Measurements from ENCODE around the gene SCRN2.

The SCRN2 gene

GRCh38 chr17:47802341-47803022 lies 38.6 kb downstream of the SCRN2 start:
- no peak for DNase-seq

GRCh38 chr17:47801906-47802305 lies 39.2 kb downstream of the SCRN2 start:
- DNase-seq = no peak

DNA sequence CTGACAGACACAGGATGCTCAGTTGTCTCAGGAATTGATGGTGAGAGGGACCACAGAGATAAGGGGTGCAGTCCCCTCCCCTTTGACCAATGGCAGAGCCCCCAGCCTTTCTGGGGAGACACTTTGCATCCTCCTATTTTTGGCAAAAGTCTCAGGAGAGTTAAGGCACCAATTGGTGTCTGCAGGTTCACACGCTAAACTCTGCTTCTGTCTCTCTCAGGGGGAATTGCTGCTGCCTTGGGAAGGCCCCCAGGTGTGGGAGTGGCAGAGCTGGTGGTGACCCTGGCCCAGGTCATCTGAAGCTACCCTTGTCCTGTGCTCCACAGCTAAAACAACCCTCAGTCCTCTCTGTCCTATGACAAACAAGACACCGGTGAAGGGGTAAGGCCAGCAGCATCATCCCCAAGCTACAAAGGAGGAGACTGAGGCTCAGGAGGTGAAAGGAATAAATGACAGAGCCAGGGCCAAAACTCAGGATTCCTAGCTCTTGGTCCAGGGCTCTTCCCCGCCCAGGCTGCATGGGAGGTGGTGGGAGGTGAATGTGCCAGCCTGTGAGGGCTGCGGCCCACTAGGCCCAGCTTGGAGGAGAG lies 39.8 kb downstream of the SCRN2 start:
- no peak for DNase-seq

DNA sequence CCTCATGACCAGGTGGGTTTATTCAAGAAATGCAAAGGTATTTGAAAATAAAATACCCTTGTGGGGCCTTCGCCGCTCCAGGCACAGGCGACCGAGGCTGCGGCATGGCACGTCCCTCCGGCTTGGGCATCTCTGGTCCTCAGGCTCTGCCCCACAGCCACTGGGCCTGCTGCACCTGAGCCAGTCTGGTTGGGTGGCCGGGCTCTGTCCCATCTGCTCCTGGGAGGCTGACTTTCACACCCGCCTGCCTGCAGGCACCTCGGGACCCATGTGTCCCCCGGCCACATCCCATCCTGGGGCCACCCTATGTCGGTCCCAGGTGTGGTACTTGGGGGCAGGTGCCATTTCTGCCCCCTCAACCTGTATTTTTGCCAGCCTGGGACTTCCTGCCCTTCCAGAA lies 40.4 kb downstream of the SCRN2 start:
- DNase-seq = no peak

GRCh38 chr17:47797797-47798196 lies 43.3 kb downstream of the SCRN2 start:
- no peak for DNase-seq

DNA sequence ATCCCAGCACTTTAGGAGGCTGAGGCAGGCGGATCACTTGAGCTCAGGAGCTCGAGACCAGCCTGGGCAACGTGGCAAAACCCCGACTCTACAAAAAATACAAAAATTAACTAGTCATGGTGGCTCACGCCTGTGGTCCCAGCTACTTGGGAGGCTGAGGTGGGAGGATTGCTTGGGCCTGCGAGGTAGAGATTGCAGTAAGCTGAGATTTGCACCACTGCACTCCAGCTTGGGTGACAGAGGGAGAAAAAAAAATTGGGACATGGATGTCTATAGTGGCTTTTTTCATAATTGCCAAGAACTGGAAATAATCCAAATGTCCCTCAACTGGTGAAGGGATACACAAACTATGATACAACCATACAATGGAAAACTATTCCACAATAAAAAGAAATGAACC lies 48.1 kb downstream of the SCRN2 start:
- no peak for DNase-seq

GRCh38 chr17:47792457-47792856 lies 48.6 kb downstream of the SCRN2 start:
- no peak for DNase-seq

GRCh38 chr17:47791025-47791424 lies 50.0 kb downstream of the SCRN2 start:
- DNase-seq = no peak

DNA sequence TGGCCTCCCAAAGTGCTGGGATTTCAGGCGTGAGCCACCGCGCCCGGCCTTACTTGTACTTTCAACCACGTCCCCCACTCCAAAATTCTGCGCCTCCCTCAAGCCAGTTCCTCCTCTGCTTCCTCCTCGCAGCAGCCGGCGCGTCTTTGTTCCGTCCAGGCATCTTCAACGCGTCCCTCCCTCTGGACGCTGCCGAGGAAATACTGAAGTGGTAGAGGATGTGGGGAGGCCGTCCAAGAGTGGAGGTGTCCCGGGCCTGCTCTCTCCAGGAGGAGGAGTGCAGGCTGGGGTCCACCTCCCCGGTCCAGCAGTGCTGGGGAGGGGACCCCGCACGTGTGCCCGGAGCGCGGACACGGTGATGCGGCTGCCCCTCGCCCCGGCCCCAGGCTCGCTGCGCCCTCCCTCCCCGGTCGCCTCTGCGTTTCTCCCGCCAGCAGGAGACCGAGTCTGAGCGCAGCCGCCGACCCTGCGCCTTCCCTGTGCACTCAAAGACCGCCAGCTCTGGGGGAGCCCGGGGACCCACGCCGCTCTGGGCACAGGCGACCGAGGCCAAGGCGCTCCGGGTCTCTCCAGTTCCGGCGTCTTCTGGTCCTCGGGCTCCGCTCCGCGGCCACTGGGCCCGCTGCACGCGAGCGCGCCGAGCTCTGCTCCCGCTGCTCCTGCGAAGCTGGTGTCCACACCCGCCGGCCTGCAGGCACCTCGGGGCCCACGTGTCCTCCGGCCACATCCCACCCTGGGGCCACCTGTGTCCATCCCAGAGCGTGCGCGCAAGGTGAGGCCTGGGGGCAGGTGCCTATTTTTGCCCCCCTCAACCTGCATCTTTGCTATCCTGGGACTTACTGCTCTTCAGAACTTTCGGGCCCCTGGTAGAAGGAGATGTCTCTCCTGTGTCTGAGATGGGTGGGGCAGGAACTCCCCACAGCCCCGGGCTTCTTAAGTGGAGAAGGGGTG lies 51.2 kb downstream of the SCRN2 start:
- DNase-seq = peak; percentile 60
